OCI-LY3 (cell line): ENCODE data around the gene SLC50A1.

Experiments
- H2AFZ ChIP-seq: fragments of 200-600, 300-600 bp; shearing (Covaris generic); 2 replicates; pipeline ENCODE4 v1.6.0; 2014; ENCODE audit warnings: antibody characterized with exemption, low read depth, low read length
- H3K27ac ChIP-seq: fragments of 200-600, 300-600 bp; sonication (generic); 2 replicates; pipeline ENCODE4 v1.5.1; 2014; ENCODE audit warnings: mild to moderate bottlenecking, low read length, moderate library complexity, mixed read lengths
- H3K27me3 ChIP-seq: fragments of 200-600, 300-600 bp; sonication (generic); 2 replicates; pipeline ENCODE4 v1.6.1; 2014; ENCODE audit warnings: low read depth, low read length, mixed read lengths
- H3K36me3 ChIP-seq: fragments of 200-600, 300-600 bp; sonication (generic); replicated peaks from 2 replicates; pipeline ENCODE3; 2014; ENCODE audit warnings: low read depth, low read length, mixed read lengths
- H3K4me1 ChIP-seq: fragments of 300-600, 200-600 bp; sonication (generic); 2 replicates; pipeline ENCODE4 v1.6.1; 2014; ENCODE audit warnings: low read length, mixed read lengths
- H3K4me2 ChIP-seq: fragments of 200-600, 300-600 bp; sonication (generic); 2 replicates; pipeline ENCODE4 v1.6.1; 2014; ENCODE audit warnings: low read length, mixed read lengths
- H3K4me3 ChIP-seq: fragments of 300-600, 200-600 bp; sonication (generic); 2 replicates; pipeline ENCODE4 v1.5.1; 2014; ENCODE audit warnings: antibody characterized with exemption, mild to moderate bottlenecking, low read length, moderate library complexity
- H3K79me2 ChIP-seq: fragments of 300-600, 200-600 bp; shearing (Covaris generic); 2 replicates; pipeline ENCODE4 v1.6.1; 2014; ENCODE audit warnings: mild to moderate bottlenecking, low read length, mixed read lengths
- H3K9ac ChIP-seq: fragments of 300-600, 200-600 bp; shearing (Covaris generic); 2 replicates; pipeline ENCODE4 v1.6.0; 2014; ENCODE audit warnings: mild to moderate bottlenecking, low read length, moderate library complexity
- H3K9me3 ChIP-seq: fragments of 200-600, 300-600 bp; shearing (Covaris generic); 2 replicates; pipeline ENCODE4 v1.6.1; 2014; ENCODE audit warnings: low read length, mixed read lengths; ENCODE audit not compliant: insufficient read depth
- H4K20me1 ChIP-seq: fragments of 200-600, 300-600 bp; sonication (generic); 2 replicates; pipeline ENCODE4 v1.6.1; 2016; ENCODE audit warnings: low read length, mixed read lengths; ENCODE audit not compliant: insufficient read depth
- EZH2phosphoT487 ChIP-seq: fragments of 200-600 bp; shearing (Covaris generic); IDR thresholded peaks from 2 replicates; pipeline ENCODE4 v1.6.1; 2018; ENCODE audit warnings: antibody characterized with exemption, mixed run types, low read depth
- TF ChIP-seq, protein P1 (sequence below): fragments of 200-600, 300-600 bp; sonication (generic); IDR thresholded peaks from 2 replicates; pipeline ENCODE4 v1.5.1; 2014; ENCODE audit warnings: antibody characterized with exemption, low read length, low read depth

Gene SLC50A1

DNA sequence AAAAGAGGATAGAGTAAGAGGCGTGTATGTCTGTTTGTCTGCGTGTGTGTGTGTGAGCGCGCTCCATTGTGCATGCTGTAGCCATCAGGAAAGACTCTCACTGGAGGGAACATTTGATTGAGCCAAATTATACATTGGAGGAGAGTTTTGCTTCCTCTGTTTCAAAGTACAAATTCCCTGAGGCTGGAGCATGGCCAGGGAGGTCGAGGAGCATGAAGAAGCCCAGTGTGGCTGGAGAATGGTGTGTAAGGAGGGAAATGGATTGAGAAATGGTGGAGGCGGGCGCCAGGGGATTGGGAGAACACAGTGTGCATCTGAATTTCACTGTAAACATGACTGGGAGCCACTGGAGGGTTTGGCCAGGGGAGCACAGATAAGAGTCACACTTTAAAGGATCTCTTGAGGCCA lies 30.0 kb upstream of the SLC50A1 start:
- Histone ChIP-seq H3K27ac (no peak overlapping the region), H3K36me3 (no peaks in the 10 kb centered on the region), H3K4me3 (no peak overlapping the region), H3K4me1 (0 out of 2 replicates have a peak, but pooled peaks cover 4% of the 10 kb centered on the region), H3K4me2 (no peak overlapping the region), H4K20me1 (no peaks in the 10 kb centered on the region), H3K79me2 (no peaks in the 10 kb centered on the region), H2AFZ (no peak overlapping the region), H3K9ac (no peak overlapping the region), H3K9me3 (no peaks in the 10 kb centered on the region), H3K27me3 (peaks cover 19% of the 10 kb centered on the region)
- no peak for TF ChIP-seq EZH2phosphoT487
- TF ChIP-seq, protein P1, sequence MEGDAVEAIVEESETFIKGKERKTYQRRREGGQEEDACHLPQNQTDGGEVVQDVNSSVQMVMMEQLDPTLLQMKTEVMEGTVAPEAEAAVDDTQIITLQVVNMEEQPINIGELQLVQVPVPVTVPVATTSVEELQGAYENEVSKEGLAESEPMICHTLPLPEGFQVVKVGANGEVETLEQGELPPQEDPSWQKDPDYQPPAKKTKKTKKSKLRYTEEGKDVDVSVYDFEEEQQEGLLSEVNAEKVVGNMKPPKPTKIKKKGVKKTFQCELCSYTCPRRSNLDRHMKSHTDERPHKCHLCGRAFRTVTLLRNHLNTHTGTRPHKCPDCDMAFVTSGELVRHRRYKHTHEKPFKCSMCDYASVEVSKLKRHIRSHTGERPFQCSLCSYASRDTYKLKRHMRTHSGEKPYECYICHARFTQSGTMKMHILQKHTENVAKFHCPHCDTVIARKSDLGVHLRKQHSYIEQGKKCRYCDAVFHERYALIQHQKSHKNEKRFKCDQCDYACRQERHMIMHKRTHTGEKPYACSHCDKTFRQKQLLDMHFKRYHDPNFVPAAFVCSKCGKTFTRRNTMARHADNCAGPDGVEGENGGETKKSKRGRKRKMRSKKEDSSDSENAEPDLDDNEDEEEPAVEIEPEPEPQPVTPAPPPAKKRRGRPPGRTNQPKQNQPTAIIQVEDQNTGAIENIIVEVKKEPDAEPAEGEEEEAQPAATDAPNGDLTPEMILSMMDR = no peak

DNA sequence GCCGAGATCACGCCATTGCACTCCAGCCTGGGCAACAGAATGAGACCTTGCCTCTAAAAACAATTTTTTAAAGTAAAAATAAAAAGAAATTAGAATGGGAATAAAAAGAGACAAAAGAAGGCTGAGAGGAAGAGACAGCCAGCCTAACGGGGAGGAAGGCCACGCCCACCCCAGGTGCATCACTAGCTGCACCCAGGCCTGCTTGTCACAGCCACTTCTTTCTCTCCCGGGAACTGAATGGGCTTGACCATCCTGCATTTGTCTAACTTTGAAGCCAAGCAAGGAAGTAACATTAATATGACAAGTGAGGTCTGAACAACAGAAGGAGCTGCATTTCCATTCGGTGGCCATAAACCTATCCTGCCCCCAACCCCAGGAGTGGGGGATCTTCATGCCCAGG lies 28.8 kb upstream of the SLC50A1 start:
- Histone ChIP-seq H3K79me2 (no peaks in the 10 kb centered on the region), H2AFZ (no peak overlapping the region), H3K4me2 (no peak overlapping the region), H3K4me1 (0 out of 2 replicates have a peak, but pooled peaks cover 4% of the 10 kb centered on the region), H3K27me3 (peaks cover 19% of the 10 kb centered on the region), H3K36me3 (no peaks in the 10 kb centered on the region), H3K9ac (no peak overlapping the region), H3K9me3 (no peaks in the 10 kb centered on the region), H4K20me1 (no peaks in the 10 kb centered on the region), H3K4me3 (no peak overlapping the region), H3K27ac (no peak overlapping the region)
- TF ChIP-seq, protein P1 = no peak
- no peak for TF ChIP-seq EZH2phosphoT487

DNA sequence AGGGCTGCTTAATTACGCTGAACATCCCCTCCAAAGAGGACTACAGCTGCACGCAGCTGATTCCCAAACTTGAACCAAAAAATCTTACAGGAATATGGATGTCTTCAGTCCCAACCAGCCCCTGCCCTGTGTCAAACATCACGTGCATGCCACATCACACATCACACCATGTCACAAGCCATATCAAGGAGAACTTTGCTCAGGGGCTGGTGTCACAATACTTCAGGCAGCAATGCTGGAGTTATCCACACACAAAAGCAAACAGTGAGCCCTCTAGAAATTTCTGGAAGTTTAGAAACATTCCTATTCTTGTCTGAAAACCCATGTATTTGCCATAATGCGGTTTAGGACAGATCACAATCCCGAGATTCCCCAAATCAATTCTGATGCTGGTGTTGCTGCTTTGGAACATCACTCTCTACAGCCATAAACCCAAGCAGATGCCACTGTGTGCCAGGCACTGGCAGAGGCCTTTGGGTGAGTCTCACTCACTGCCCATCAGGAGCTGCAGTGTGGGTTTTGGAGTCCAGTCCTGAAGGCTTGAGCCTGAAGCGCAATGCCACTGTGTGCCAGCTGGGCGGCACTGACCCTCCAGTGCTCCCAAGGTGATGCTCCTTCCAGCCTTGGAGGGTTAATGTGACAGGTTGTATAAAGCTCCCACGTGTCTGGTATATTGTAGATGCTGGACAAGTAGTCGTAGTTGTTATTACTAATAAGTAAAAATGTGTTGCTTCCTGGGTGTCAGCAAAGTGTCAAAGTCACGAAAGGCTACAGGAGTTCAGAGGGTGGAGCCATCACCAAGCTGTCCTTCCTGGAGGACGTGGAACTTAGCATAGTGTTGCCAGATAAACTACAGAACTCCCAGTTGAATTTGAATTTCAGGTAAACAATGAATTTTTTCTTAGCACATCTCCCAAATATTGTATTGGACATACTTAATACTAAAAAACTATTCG lies 28.1 kb upstream of the SLC50A1 start:
- H3K36me3 ChIP-seq = no peaks in the 10 kb centered on the region
- no peaks in the 10 kb centered on the region for H3K9me3 ChIP-seq
- H3K9ac ChIP-seq = no peak overlapping the region
- H3K79me2 ChIP-seq = no peaks in the 10 kb centered on the region
- H3K4me3 ChIP-seq = no peak overlapping the region
- peaks cover 19% of the 10 kb centered on the region for H3K27me3 ChIP-seq
- no peaks in the 10 kb centered on the region for H4K20me1 ChIP-seq
- no peak for TF ChIP-seq EZH2phosphoT487
- TF ChIP-seq, protein P1 = no peak
- no peak overlapping the region for H3K27ac ChIP-seq
- H3K4me1 ChIP-seq = 0 out of 2 replicates have a peak, but pooled peaks cover 4% of the 10 kb centered on the region
- no peak overlapping the region for H3K4me2 ChIP-seq
- H2AFZ ChIP-seq = no peak overlapping the region

DNA sequence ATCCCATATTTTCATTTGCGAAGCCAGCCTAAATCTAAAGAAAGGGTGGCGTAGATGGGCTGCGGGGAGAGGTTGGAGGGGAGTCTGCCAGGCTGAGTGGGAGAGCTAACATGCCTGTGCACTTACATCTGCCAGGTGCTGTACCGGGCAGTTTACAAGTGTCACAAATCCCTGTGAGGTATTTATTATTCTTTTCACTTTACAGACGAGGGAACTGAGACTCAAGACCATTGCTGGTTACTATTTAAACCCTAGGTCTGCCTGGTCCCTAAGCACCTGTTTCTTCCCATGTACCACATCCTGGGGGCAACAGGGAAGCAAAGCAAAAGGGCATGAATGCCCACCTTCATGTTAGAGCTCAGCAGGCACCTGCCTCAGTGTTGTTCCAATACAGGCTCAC lies 27.4 kb upstream of the SLC50A1 start:
- no peaks in the 10 kb centered on the region for H3K79me2 ChIP-seq
- peaks cover 19% of the 10 kb centered on the region for H3K27me3 ChIP-seq
- TF ChIP-seq EZH2phosphoT487 = no peak
- TF ChIP-seq, protein P1 = no peak
- no peak overlapping the region for H3K27ac ChIP-seq
- no peaks in the 10 kb centered on the region for H3K36me3 ChIP-seq
- H3K4me2 ChIP-seq = no peak overlapping the region
- no peaks in the 10 kb centered on the region for H4K20me1 ChIP-seq
- no peak overlapping the region for H3K4me3 ChIP-seq
- H3K9ac ChIP-seq = no peak overlapping the region
- no peak overlapping the region for H2AFZ ChIP-seq
- H3K9me3 ChIP-seq = no peaks in the 10 kb centered on the region
- H3K4me1 ChIP-seq = 0 out of 2 replicates have a peak, but pooled peaks cover 4% of the 10 kb centered on the region
